ENCODE data around the gene SELENOO.

SELENOO gene

GRCh38 chr22:50253046-50253915 lies 52.5 kb downstream of the SELENOO start:
- no peak for DNase-seq (ENCODE audit: low read depth)

GRCh38 chr22:50253941-50254340 lies 53.1 kb downstream of the SELENOO start:
- DNase-seq (ENCODE audit: low read depth): no peak

- no peak for DNase-seq (ENCODE audit: low read depth)
Measured at GRCh38 chr22:50255099-50255498, 54.3 kb downstream of the SELENOO start.

GRCh38 chr22:50255607-50256006 lies 54.8 kb downstream of the SELENOO start:
- DNase-seq (ENCODE audit: low read depth): no peak

GRCh38 chr22:50256258-50256862 lies 55.5 kb downstream of the SELENOO start:
- no peak for DNase-seq (ENCODE audit: low read depth)

GRCh38 chr22:50257041-50257440 lies 56.2 kb downstream of the SELENOO start:
- no peak for DNase-seq (ENCODE audit: low read depth)

GRCh38 chr22:50257451-50258360 lies 56.9 kb downstream of the SELENOO start:
- no peak for DNase-seq (ENCODE audit: low read depth)

GRCh38 chr22:50258361-50259292 lies 57.8 kb downstream of the SELENOO start:
- no peak for DNase-seq (ENCODE audit: low read depth)

- no peak for DNase-seq (ENCODE audit: low read depth)
Measured at GRCh38 chr22:50259302-50259701, 58.5 kb downstream of the SELENOO start.

- no peak for DNase-seq (ENCODE audit: low read depth)
Measured at GRCh38 chr22:50260434-50260800, 59.6 kb downstream of the SELENOO start.

GRCh38 chr22:50260801-50261614 lies 60.2 kb downstream of the SELENOO start:
- DNase-seq (ENCODE audit: low read depth): no peak

- DNase-seq (ENCODE audit: low read depth): no peak
Measured at GRCh38 chr22:50261615-50262459, 61.0 kb downstream of the SELENOO start, which contains the start of gene MAPK12. Gene MAPK12, minus strand, starts transcription at chr22:50261683. Its CDS starts 174 bp downstream, at chr22:50261509.

- DNase-seq (ENCODE audit: low read depth): no peak
Measured at GRCh38 chr22:50262460-50262911, 61.7 kb downstream of the SELENOO start.

GRCh38 chr22:50262973-50263617 lies 62.3 kb downstream of the SELENOO start:
- DNase-seq (ENCODE audit: low read depth): no peak

GRCh38 chr22:50264104-50264745 lies 63.4 kb downstream of the SELENOO start:
- DNase-seq (ENCODE audit: low read depth): no peak

- DNase-seq (ENCODE audit: low read depth): no peak
Measured at GRCh38 chr22:50264946-50265669, 64.3 kb downstream of the SELENOO start.

- no peak for DNase-seq (ENCODE audit: low read depth)
Measured at GRCh38 chr22:50266994-50267393, 66.2 kb downstream of the SELENOO start.

Data from stromal cell of bone marrow (primary cell).